ENCODE measurements around the gene ADCY10. TPM values are rescaled to one million over a fixed set of nuclear protein-coding genes. Genes with fewer than 3 reads are reported as not detected.

Gene ADCY10
- total RNA-seq, 1 donor from 2014 or later: 0.06 TPM

DNA sequence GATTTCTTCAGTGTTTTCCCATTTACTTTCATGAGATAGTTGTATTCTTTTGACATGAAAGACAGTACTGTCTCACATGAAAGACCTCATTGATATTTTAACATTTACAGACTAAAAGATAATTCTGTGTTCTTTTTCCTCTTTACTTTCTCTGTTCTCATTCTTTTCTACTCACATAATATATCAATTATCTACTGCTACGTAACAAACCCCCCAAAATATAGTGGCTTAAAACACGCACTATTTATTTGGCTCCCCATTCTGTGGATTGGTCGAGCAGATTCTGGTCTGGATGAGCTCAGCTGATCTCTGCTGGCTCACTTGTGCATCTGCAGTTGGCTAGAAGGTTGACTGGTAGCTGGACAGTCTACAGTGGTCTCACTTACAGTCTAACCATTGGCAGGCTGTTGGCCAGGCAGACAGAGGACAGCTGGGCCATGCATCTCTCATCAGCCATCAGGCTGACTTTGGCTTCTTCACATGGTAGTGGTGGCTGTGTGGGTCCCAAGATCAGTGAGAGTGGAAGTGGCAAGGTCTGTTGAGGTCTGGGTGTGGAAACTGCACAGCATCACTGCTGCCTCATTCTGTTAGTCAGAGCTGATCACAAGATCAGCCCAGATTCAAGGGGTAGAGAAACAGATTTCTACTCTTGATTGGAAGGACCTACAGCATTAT lies 128.9 kb downstream of the ADCY10 start:
- DNase-seq (ENCODE audit: extremely low read depth, low read depth, low spot score): no peak

DNA sequence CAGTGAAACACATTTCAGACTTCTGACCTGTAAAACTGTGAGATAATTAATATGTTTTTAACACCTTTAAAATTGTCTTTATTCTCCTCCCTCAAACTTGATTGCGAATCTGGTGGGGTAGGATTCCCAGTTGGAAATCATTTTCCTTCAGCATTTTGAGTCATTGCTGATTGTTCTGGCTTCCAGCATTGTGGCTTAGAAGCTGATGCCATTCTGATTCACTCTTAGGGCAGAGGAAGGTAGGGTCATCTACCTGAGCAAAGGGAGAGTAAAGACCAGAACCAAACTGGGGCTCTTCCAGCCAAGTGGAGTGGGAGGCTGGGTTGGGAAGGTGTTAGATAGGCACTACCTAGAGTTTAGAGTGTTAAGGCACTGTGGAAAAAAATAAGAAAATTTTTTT lies 131.0 kb downstream of the ADCY10 start:
- no peak for DNase-seq (ENCODE audit: extremely low read depth, low read depth, low spot score)

DNA sequence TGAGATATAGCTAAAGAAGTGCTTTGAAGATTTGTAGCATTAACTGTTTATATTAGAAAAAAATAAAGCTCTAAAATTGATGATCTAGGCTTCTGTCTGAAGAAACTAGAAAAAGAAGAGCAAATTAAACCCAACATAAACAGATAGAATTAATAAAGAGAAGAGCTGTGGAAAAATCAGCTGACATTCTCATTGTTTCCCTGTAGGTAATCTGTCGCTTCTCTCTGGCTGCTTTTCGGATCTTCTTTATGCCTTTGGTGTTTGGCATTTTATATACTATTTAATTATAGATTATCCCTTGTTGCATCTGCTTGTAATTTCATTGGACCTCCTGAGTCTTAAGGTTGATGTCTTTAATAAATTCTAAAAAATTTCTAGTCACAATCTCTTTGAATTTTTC lies 132.4 kb downstream of the ADCY10 start:
- DNase-seq (ENCODE audit: extremely low read depth, low read depth, low spot score): no peak

DNA sequence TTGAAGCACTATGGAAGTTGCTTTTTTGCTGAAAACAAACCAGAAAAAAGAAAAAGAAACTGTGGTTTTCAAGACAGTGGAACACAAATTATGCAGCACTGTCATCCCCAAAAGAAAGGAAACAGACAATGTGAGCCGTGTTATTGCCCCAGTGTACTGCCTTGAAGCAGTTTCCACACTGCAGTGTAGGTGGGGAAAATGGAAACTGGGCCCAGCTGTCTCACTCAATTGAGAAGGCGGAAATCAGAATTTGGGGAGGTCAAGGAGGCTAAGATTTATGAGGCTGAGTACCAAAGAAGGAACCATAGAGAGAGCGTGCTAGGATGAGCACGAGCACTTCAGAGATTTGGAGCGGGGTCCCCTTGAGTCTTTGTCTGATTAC lies 136.7 kb downstream of the ADCY10 start:
- DNase-seq (ENCODE audit: extremely low read depth, low read depth, low spot score): no peak

DNA sequence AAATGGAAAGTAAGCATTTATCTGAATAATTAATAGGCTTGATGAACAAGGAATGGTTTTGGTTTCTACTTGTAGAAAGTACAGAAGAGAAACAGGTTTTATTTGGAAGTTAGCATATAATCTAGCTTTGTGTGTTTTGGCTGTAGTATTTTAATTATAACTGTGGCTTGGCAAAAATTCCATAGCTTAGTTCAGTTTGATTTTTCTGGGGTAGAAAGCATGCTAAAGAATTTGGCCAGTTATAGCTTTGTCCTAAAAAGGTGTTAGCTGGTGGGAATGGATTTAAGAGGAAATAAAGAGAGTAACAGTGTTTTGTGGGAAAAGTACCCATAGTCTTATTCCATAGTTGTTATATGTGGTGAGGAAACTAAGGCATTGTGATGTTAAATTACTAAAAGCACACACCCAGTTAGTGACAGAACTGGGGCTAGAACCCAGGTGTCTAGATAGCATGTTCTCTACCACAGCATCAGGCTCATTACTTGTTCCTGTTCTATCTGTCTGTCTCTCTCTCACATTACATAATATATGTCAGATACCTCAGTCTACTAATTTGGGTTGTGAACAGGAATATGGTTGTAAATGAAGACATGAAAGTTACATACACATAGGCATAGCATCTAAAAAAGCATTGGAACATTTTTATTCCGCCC lies 137.2 kb downstream of the ADCY10 start:
- no peak for DNase-seq (ENCODE audit: extremely low read depth, low read depth, low spot score)

DNA sequence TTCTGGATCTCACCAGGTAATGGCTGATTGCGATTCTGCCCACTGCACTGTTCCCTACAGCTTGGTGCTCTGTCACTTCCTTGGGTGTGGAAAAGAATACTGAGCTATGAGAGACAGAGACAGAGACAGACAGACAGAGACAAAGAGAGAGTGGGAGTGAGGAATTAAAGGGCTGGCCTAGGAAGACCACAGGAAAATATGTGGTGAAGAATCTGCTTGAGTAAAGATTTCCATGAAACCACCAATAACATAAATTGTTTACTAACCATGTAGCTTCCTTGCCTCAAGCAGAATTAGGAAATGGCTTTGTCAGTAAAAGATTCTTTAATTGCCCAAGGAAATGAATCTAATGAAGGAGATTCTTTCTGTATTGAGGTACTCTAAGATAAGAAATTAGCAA lies 137.8 kb downstream of the ADCY10 start:
- no peak for DNase-seq (ENCODE audit: extremely low read depth, low read depth, low spot score)

DNA sequence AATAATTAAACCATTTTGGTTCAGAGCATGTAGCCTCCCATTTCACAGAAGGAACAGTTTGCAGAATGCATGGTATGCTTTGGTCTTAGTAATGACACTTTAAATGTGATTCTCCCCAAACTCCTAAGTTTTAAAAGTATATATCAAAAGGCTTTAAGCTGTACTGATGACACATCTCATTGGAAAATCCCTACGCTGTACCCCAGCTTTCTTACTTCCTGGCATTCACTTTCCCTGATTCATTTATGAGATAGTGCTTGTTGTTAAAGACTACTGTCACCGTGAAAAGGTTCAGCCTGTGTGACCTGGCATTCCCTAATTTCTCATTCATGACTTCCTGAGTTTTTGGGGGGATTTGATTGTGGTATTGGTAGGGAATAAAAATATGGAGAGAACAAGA lies 138.8 kb downstream of the ADCY10 start:
- no peak for DNase-seq (ENCODE audit: extremely low read depth, low read depth, low spot score)

DNA sequence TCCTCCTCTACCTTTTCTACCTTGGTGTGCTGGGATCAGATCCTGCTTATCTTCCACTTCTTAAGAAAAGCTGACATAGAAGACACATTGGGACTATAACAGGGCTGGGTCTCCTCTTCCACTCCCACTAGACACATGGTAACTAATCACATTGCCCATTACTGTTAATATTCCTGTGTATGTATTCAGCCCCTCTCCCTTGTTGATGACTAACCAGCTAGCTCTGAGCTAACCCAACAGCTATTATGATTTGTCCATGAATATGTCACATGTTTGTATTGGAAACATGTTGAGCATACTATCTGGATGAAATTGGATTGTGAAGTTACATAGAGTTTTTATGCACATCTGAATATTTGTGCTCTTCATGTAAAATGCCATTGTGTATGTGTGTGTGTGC lies 139.2 kb downstream of the ADCY10 start:
- no peak for DNase-seq (ENCODE audit: extremely low read depth, low read depth, low spot score)

DNA sequence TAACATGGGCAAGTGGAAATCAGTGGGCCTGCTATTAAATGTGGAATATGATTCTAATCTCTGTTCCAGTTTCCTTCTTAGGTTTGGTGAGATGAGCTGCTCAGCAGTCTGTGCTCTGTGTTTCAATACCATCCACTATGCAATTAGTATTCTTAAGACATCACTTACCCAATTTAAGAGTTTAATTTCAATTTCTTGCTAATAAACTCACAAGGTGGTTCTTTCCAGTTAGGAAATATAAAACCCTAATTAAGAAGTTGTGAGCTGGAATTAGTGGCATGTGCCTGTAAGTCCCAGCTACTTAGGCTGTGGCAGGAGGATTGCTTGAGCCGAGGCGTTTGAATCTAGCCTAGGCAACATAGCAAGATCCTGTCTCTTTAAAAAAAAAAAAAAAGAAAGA lies 140.4 kb downstream of the ADCY10 start:
- no peak for DNase-seq (ENCODE audit: extremely low read depth, low read depth, low spot score)

DNA sequence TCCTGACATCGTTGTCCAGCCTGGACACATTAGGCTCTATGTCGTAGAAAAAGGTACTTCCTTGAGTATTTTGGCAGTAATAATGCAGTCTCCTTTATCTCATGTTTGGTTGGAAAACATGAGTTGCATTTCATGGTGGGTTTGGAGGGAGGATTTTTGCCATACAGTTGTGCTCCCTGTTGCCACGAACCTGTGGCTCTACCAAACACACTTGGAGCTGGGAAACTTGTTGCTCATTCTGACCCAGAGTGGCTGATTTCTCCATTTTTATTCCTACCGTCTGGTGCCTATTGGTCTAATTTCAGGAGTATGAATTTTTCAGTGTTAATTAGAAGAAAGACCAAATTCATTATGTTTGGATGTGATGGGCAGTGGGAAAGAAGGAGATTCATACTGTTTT lies 141.5 kb downstream of the ADCY10 start:
- no peak for DNase-seq (ENCODE audit: extremely low read depth, low read depth, low spot score)

DNA sequence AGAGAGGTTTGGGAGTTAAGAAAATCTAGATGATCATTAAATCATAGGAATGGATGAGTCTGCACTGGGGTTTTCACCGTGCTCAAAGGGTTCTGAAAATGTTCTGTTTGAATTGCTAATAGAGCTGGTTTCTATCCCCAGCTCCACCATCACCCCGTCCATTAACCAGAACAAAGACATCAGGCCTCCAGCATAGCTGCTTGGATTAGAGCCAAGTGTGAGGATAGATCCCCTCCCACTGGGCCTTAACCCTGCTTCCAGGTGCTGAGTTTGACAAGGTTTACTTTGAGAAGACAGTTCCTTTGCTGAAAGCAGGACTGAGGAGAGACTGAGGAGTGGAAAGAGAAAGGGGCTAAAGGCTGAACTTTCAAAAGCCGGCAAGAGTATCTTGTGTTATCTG lies 143.8 kb downstream of the ADCY10 start:
- DNase-seq (ENCODE audit: extremely low read depth, low read depth, low spot score): no peak

DNA sequence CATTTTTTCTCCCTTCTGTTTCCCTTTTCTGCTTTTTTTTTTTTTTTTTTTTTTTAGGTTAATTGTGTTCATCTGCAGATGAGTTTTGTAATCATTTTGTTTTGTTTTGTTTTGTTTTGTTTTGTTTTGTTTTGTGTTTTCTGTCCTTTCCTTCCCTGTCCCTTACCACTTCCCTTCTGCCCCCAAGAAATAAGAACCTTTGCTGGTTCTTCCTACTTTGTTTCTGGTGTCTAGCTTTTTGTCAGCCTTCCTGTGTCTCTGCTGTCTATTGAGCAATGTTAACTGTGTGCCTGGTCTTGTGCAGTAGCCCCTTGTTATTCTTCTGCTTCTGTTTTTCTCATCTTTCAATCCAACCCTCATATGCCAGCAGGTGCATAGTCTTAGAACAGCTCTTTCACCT lies 146.2 kb downstream of the ADCY10 start:
- no peak for DNase-seq (ENCODE audit: extremely low read depth, low read depth, low spot score)

DNA sequence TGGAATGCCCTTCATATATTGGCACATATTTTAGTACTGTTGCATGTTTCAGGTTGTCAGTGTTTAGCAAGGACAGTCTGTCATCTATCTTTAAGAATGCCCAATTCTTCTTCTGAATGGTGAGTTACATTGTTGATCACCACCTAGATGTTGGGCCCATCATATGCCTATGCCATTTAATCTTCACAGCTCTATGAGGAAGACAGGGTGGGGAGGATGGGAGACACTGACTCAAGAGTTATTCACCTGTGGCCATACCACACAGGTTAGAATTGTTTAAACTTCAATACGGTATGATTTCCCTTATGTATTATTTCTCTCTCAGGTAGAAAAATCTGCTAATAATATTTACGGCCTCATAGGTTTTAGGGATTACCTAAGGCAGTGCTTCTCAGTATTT lies 147.4 kb downstream of the ADCY10 start:
- no peak for DNase-seq (ENCODE audit: extremely low read depth, low read depth, low spot score)

DNA sequence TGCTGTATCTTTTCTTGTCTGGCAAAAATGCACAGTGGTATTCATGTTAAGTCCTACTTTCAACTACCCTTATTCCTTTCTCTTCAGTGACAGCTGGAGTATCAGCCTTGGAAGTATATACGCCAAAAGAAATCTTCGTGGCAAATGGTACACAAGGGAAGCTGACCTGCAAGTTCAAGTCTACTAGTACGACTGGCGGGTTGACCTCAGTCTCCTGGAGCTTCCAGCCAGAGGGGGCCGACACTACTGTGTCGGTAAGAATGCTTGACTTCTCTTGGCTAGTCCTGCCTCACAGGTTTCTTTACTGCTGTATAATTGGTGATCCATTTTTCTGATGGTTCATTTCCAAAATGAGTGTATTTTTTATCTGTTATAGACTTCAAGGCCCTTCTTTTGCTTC lies 148.4 kb downstream of the ADCY10 start:
- no peak for DNase-seq (ENCODE audit: extremely low read depth, low read depth, low spot score)

DNA sequence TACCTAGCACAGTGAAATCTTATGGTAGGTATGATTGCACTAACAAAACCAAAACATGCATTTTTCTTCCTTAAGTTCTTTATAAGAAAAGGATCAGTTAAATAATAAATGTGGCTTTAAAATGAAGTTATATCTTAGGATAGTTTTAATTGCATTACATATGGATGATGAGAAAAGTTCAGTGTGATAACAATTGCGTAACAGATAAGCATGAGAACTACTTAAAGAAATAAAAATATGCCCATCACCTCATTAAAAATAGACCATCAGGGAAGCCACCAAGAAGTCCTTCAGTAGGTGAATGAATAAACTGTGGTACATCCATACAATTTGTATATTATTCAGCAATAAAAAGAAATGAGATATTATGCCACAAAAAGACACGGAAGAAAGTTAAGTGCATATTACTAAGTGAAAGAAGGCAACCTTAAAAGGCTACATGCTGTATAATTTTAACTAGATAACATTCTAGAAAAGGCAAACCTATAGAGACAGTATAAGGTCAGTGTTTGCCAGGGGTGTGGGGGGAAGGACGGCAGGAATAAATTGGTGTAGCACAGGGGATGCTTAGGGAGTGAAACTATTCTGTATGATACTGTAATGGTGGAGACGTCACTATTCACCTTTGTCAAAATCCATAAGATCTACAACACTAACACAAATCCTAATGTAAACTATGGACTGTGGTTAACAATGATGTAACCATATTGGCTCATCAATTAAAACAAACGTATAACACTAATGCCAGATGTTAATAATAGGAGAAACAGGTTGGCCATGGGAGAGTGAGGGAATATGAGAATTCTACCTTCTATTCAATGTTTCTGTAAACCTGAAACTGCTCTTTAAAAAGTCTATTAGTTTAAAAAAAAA lies 149.2 kb downstream of the ADCY10 start:
- no peak for DNase-seq (ENCODE audit: extremely low read depth, low read depth, low spot score)

DNA sequence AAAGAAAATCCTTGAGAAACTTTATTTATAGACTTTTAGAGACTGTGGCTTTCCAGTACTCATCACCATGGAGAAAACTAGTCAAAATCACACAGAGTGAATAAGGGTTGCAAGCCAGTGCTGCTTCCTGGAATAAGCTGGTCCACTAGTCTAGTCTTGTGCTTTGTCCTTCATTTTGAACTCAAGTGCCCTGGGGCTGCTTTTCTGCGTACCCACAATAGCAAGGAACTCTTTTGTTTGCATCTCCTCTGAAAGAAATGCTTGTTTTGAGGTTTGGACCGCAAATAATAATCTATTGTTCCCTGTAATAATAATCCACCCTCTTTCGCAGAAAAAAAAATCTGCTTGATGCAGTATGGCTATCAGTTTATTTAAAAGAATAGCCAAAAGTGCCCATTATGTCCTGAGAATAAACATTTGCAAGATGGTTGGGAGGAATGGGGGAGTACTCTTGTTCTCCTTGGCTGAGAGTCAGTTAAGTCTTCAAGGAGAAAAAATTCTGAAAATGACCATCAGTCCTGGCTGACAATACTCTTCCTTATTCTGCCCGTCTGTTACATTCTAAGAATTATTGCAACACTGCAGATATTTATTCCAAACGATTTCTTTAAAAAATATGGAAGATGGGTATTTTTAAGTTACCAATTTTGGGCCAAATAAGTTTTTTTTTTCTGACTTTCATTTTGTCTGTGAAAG lies 150.3 kb downstream of the ADCY10 start:
- DNase-seq (ENCODE audit: extremely low read depth, low read depth, low spot score): no peak

DNA sequence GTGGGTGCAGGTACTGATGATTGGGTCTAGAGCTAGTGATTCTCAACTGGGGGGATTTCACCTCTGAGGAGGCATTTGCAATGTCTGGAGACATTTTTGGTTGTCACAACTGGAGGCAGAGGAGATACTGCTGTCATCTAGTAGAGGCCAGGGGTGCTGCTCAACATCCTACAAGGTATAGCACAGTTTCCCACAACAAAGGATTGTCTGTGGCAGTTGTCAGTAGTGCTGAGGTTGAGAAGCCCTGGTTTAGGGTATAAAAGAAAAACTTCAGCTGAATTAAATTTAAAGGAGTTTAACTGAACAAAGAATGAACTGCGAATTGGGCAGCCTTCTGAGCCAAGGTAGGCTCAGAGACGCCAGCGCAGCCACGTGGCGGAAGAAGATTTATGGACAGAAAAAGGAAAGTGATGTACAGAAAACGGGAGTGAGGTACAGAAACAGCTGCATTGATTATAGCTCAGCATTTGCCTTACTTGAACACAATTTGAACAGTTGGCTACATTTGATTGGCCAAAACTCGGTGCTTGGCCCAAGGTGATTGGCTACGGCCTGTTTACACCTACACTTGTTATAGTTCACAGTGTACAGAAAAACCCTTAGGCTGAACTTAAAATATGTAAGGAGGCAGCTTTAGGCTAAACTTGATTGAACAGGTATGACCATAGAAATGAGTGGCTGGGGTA lies 151.7 kb downstream of the ADCY10 start:
- no peak for DNase-seq (ENCODE audit: extremely low read depth, low read depth, low spot score)

DNA sequence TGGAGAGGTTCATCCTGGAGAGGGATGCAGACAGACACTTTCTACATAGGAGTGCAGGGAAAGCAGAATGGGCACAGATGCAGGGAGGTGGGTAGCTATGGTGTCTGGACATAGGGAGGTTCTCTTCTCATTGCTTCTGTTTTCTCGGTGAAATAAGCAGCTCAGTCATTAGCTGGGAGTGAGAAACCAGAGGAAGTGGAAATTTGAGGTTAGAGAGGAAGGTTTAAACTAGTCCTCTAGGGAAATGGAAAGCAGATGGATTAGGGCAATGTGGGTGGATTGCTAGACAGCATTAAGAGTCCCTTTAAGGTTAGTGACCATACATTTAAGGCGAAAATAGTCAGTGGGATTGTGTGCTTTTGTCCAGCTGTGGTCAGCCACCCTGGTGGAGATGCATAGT lies 152.5 kb downstream of the ADCY10 start:
- DNase-seq (ENCODE audit: extremely low read depth, low read depth, low spot score): no peak

Measured in glomerular endothelial cell (primary cell).